ENCODE measurements around the gene STEAP3. TPM values are rescaled to one million over a fixed set of nuclear protein-coding genes. Genes with fewer than 3 reads are reported as not detected.
A peak's percentile ranks its signal among the peaks of the same experiment; 100 is the strongest.

STEAP3 gene
- total RNA-seq, 1 experiment from 2014 or later, result 24.0 TPM

DNA sequence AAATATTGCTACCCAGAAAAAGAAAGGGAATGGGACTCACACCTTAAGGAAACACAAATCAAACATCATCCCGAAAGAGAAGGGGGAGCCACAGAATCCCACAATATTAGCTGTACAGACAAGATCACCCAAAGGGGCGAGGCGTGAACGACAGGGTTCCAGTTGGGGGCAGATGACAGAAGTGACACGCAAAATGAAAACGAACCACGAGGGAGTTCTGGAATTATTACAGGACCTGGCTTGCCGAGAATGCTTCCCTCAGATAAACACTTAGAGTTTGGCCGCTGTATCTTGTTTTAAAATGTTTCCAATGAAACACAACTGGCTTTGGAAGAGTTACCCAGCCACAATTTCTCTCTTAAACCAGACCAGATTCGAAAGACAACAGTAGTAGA, 82.6 kb downstream of the STEAP3 start:
- Mint-ChIP-seq H3K4me3 (no peak overlapping the region), H3K36me3 (no peaks in the 10 kb centered on the region), H3K9me3 (no peaks in the 10 kb centered on the region), H3K27me3 (ENCODE audit: low read depth) (no peaks in the 10 kb centered on the region), H3K27ac (0 out of 2 replicates have a peak overlapping the region, but pooled peaks have one; percentile 34), H3K4me1 (peaks cover 52% of the 10 kb centered on the region)
- DNase-seq (ENCODE audit: low spot score) (no peak), ATAC-seq (no peak)
- TF ChIP-seq NR3C1 (CRISPR knock-in tag; conservative IDR thresholded peaks at IDR 0.05; ENCODE audit: low read depth) (no peak), NFATC4 (CRISPR knock-in tag; IDR thresholded peaks at IDR 0.05) (no peak), CREB1 (CRISPR knock-in tag; IDR thresholded peaks at IDR 0.05) (no peak), ZNF232 (CRISPR knock-in tag; IDR thresholded peaks at IDR 0.05) (no peak), FOXJ3 (CRISPR knock-in tag; IDR thresholded peaks at IDR 0.05; ENCODE audit: borderline replicate concordance) (no peak), PRRX2 (CRISPR knock-in tag; IDR thresholded peaks at IDR 0.05) (no peak), ZBTB43 (CRISPR knock-in tag; IDR thresholded peaks at IDR 0.05) (no peak), ZNF416 (CRISPR knock-in tag; IDR thresholded peaks at IDR 0.05) (no peak), ATF1 (CRISPR knock-in tag; IDR thresholded peaks at IDR 0.05) (no peak)
- TF ChIP-seq, protein P1, sequence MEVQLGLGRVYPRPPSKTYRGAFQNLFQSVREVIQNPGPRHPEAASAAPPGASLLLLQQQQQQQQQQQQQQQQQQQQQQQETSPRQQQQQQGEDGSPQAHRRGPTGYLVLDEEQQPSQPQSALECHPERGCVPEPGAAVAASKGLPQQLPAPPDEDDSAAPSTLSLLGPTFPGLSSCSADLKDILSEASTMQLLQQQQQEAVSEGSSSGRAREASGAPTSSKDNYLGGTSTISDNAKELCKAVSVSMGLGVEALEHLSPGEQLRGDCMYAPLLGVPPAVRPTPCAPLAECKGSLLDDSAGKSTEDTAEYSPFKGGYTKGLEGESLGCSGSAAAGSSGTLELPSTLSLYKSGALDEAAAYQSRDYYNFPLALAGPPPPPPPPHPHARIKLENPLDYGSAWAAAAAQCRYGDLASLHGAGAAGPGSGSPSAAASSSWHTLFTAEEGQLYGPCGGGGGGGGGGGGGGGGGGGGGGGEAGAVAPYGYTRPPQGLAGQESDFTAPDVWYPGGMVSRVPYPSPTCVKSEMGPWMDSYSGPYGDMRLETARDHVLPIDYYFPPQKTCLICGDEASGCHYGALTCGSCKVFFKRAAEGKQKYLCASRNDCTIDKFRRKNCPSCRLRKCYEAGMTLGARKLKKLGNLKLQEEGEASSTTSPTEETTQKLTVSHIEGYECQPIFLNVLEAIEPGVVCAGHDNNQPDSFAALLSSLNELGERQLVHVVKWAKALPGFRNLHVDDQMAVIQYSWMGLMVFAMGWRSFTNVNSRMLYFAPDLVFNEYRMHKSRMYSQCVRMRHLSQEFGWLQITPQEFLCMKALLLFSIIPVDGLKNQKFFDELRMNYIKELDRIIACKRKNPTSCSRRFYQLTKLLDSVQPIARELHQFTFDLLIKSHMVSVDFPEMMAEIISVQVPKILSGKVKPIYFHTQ (CRISPR knock-in tag; IDR thresholded peaks at IDR 0.05), result no peak
- TF ChIP-seq, protein P2, sequence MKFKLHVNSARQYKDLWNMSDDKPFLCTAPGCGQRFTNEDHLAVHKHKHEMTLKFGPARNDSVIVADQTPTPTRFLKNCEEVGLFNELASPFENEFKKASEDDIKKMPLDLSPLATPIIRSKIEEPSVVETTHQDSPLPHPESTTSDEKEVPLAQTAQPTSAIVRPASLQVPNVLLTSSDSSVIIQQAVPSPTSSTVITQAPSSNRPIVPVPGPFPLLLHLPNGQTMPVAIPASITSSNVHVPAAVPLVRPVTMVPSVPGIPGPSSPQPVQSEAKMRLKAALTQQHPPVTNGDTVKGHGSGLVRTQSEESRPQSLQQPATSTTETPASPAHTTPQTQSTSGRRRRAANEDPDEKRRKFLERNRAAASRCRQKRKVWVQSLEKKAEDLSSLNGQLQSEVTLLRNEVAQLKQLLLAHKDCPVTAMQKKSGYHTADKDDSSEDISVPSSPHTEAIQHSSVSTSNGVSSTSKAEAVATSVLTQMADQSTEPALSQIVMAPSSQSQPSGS (CRISPR knock-in tag; IDR thresholded peaks at IDR 0.05; ENCODE audit: borderline replicate concordance, low read depth), result no peak
- CTCF ChIA-PET, result interaction anchor here (1.5 kb wide), 1 partner anchor 425 kb away, joined by 7 read pairs; no protein-coding TSS in a partner anchor
- POLR2A ChIA-PET, result no interaction called here

- no peak for DNase-seq (ENCODE audit: low spot score)
- POLR2A ChIA-PET, result no interaction called here
- no peaks in the 10 kb centered on the region for H3K27me3 Mint-ChIP-seq (ENCODE audit: low read depth)
Observed at GRCh38 chr2:119307419-119308140, 83.9 kb downstream of the STEAP3 start.

More at GRCh38 chr2:119307419-119308140, 83.9 kb downstream of the STEAP3 start:
- Mint-ChIP-seq H3K27ac (no peak overlapping the region), H3K4me3 (no peak overlapping the region), H3K9me3 (no peaks in the 10 kb centered on the region), H3K4me1 (peaks cover 46% of the 10 kb centered on the region), H3K36me3 (no peaks in the 10 kb centered on the region)
- TF ChIP-seq ZNF425 (CRISPR knock-in tag; conservative IDR thresholded peaks at IDR 0.05) (no peak), ZNF219 (CRISPR knock-in tag; IDR thresholded peaks at IDR 0.05; ENCODE audit: borderline replicate concordance) (no peak), SMAD4 (CRISPR knock-in tag; IDR thresholded peaks at IDR 0.05) (no peak), ATF3 (CRISPR knock-in tag; conservative IDR thresholded peaks at IDR 0.05) (no peak), FOXK1 (CRISPR knock-in tag; IDR thresholded peaks at IDR 0.05) (no peak), KAT7 (CRISPR knock-in tag; IDR thresholded peaks at IDR 0.05; ENCODE audit: borderline replicate concordance) (no peak), RELA (CRISPR knock-in tag; IDR thresholded peaks at IDR 0.05; ENCODE audit: borderline replicate concordance) (no peak)
- TF ChIP-seq, protein P1 (CRISPR knock-in tag; IDR thresholded peaks at IDR 0.05), result no peak
- TF ChIP-seq, protein P3, sequence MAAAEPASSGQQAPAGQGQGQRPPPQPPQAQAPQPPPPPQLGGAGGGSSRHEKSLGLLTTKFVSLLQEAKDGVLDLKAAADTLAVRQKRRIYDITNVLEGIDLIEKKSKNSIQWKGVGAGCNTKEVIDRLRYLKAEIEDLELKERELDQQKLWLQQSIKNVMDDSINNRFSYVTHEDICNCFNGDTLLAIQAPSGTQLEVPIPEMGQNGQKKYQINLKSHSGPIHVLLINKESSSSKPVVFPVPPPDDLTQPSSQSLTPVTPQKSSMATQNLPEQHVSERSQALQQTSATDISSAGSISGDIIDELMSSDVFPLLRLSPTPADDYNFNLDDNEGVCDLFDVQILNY (CRISPR knock-in tag; IDR thresholded peaks at IDR 0.05), result no peak
- peak; percentile 68 for ATAC-seq
- CTCF ChIA-PET, result interaction anchor here (1.5 kb wide), 1 partner anchor 426 kb away, joined by 7 read pairs; no protein-coding TSS in a partner anchor
